T-cell (primary cell): ENCODE results near the gene GJB1. TPM values are rescaled to one million over a fixed set of nuclear protein-coding genes. Genes with fewer than 3 reads are reported as not detected.
"Not testable (repeated sequence)": the region's sequence is repeated elsewhere in the genome, so short reads cannot be mapped to it uniquely, and the experiment has no call there.

ENCODE experiments used
- ATAC-seq, 4 experiments: fragments of 200-7000 bp in 3 of 4; fragments of 150-1000 bp in 1 of 4; cut with Tn5 transposase; replicated peaks in 1 of 4; 1 replicate in 3 of 4; 2 replicates in 1 of 4; pipeline ENCODE4 v1.10.0; 2021; ENCODE audit warnings: moderate library complexity in 3 of 4, mild to moderate bottlenecking in 2 of 4, moderate number of reproducible peaks in 1 of 4
- CTCF ChIA-PET, 2 donors: fragments of 300-600 bp; sonication (Branson Sonifier 250); formaldehyde crosslinking; loops; one replicate each; lab custom pipeline; 2022; ENCODE audit warnings: antibody characterized with exemption in 2 of 2; lab: Charles Lee
- POLR2A ChIA-PET, 2 donors: fragments of 300-600 bp; sonication (Branson Sonifier 250); formaldehyde crosslinking; loops; one replicate each; lab custom pipeline; 2022; ENCODE audit warnings: antibody characterized with exemption in 2 of 2; lab: Charles Lee
- DNase-seq, 35 experiments: peaks; one replicate each; pipeline versions ENCODE4 v3.0.0 to v3.0.0-alpha.2; 2013 to 2023
- H3K27ac ChIP-seq: one replicate; pipeline ENCODE4 v1.5.1; 2013; ENCODE audit warnings: low read length
- H3K27me3 ChIP-seq, 2 experiments: replicated peaks in 1 of 2; 1 replicate in 1 of 2; 2 replicates in 1 of 2; pipeline versions ENCODE4 v1.6.1 to v1.7.0; 2013; ENCODE audit warnings: low read length in 1 of 2, mixed read lengths in 1 of 2; ENCODE audit not compliant: control insufficient read depth in 2 of 2, insufficient read depth in 2 of 2; ENCODE audit errors: extremely low read depth in 1 of 2
- H3K36me3 ChIP-seq, 2 donors: 1 replicate in 1 of 2; 2 replicates in 1 of 2; pipeline versions ENCODE4 v1.6.1 to v1.7.0; 2013; ENCODE audit warnings: low read length in 1 of 2; ENCODE audit not compliant: control insufficient read depth in 2 of 2, insufficient read depth in 1 of 2; ENCODE audit errors: extremely low read depth in 1 of 2
- H3K4me1 ChIP-seq, 2 experiments: 1 replicate in 1 of 2; 2 replicates in 1 of 2; pipeline versions ENCODE4 v1.6.1 to v1.7.0; 2013; ENCODE audit warnings: low read length in 2 of 2, mixed read lengths in 1 of 2; ENCODE audit not compliant: insufficient read depth in 2 of 2, control insufficient read depth in 1 of 2; ENCODE audit errors: extremely low read depth in 1 of 2
- H3K4me3 ChIP-seq, 2 donors: 1 replicate in 1 of 2; 2 replicates in 1 of 2; pipeline versions ENCODE4 v1.5.1 to v1.7.0; 2013; ENCODE audit warnings: mild to moderate bottlenecking in 2 of 2, low read length in 1 of 2, moderate library complexity in 1 of 2; ENCODE audit not compliant: control insufficient read depth in 1 of 2; ENCODE audit errors: extremely low read depth in 1 of 2
- H3K9me3 ChIP-seq: 2 replicates; pipeline ENCODE4 v1.7.0; 2013
- H3K27ac Mint-ChIP-seq, 2 donors: one replicate each; pipeline ENCODE4 v1.8.0; 2020 to 2021; ENCODE audit warnings: mild to moderate bottlenecking in 2 of 2, mixed read lengths in 2 of 2
- H3K27me3 Mint-ChIP-seq, 2 donors: one replicate each; pipeline ENCODE4 v1.8.0; 2021 to 2022; ENCODE audit warnings: mixed read lengths in 2 of 2
- H3K36me3 Mint-ChIP-seq: one replicate; pipeline ENCODE4 v1.8.0; 2021; ENCODE audit warnings: mixed read lengths
- H3K4me1 Mint-ChIP-seq, 3 donors: one replicate each; pipeline ENCODE4 v1.8.0; 2020 to 2022; ENCODE audit warnings: mixed read lengths in 3 of 3, mild to moderate bottlenecking in 1 of 3
- H3K4me3 Mint-ChIP-seq, 3 donors: one replicate each; pipeline ENCODE4 v1.8.0; 2020 to 2022; ENCODE audit warnings: mild to moderate bottlenecking in 3 of 3, mixed read lengths in 3 of 3, moderate library complexity in 3 of 3
- H3K9me3 Mint-ChIP-seq, 3 donors: one replicate each; pipeline ENCODE4 v1.8.0; 2020 to 2022; ENCODE audit warnings: mixed read lengths in 3 of 3
- WGBS: methylation state at CpG from one replicate; pipeline ENCODE4 v1.1.5; 2013; ENCODE audit warnings: missing lambda C conversion rate; ENCODE audit not compliant: insufficient coverage; 5-methylcytosine and 5-hydroxymethylcytosine counted together
- total RNA-seq, 35 experiments: library from RNA in 6 of 35; stranded (reverse) in 6 of 35; fragments of 120-200 nt in 1 of 35; gene quantifications; one replicate each; pipeline versions ENCODE4 v1.2.1 to v1.2.4 and lab custom pipeline; 2013 to 2026

The GJB1 gene
- total RNA-seq, 5 donors from 2014 or later (not counting 1 experiment from before 2014, with no cell fraction given), result 0.23 TPM; not detected in 3

- peaks cover 0 to 26% (median 14%) of the 10 kb centered on the region in 3 donors for H3K4me1 Mint-ChIP-seq
- H3K9me3 ChIP-seq, DNase-seq, H3K9me3 Mint-ChIP-seq, H3K27me3 ChIP-seq, ATAC-seq, POLR2A ChIA-PET, H3K36me3 ChIP-seq, H3K27ac ChIP-seq, H3K27me3 Mint-ChIP-seq: not testable (repeated sequence)
- no CpG with 5 or more reads among the region's 9 CpGs for WGBS
- H3K36me3 Mint-ChIP-seq, result peaks cover 10% of the 10 kb centered on the region
- peak overlapping the region; percentile 46 to 66 for H3K27ac Mint-ChIP-seq
- CTCF ChIA-PET, result interaction anchor here (0.7 to 2.4 kb wide), 4 partner anchors 17 to 210 kb away, joined by 3 to 11 read pairs (median 6); no protein-coding TSS in a partner anchor
- peak overlapping the region in 2 of 3 donors; percentile 31 to 88 for H3K4me3 Mint-ChIP-seq
- H3K4me1 ChIP-seq, result peaks cover 2 to 19% of the 10 kb centered on the region in 2 experiments
- peak overlapping the region in 1 of 2 donors; percentile 11 for H3K4me3 ChIP-seq
Measured at GRCh38 chrX:71180579-71181265, 42.3 kb upstream of the GJB1 start.

DNA sequence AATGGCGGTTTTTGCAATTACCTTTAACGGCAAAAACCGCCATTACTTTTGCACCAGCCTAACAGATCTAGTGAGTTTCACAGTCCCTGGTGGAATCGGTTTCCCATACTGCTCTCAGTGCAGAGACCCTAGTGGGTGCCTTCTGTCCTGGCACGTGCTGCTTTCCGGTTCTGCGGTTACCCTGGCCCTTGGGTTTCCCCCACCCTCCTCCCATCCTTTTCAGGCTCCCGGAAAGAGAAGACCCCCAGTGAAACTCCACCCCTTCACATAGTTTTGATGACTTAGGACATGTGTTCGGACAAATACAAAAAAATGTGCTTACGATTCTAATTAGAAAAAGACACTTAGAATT lies 41.5 kb upstream of the GJB1 start:
- Histone ChIP-seq H3K36me3 (peaks cover 0 to 5% of the 10 kb centered on the region in 2 donors), H3K4me1 (peaks cover 2 to 19% of the 10 kb centered on the region in 2 experiments), H3K27ac (peak overlapping the region; percentile 88), H3K9me3 (no peaks in the 10 kb centered on the region), H3K27me3 (no peaks in the 10 kb centered on the region), H3K4me3 (peak overlapping the region; percentile 42 to 67)
- CTCF ChIA-PET, result interaction anchor here (0.7 to 2.0 kb wide), 9 partner anchors 17 to 1048 kb away, joined by 3 to 6 read pairs (median 4); partner anchors contain the start of genes FOXO4 (in 1 of the 2), IGBP1 (in 1 of the 2), IL2RG (in 1 of the 2) and MED12 (in 1 of the 2)
- 2% methylated on average over 7 of the region's 10 CpGs for WGBS
- Mint-ChIP-seq H3K4me1 (peaks cover 2 to 26% (median 14%) of the 10 kb centered on the region in 3 donors), H3K9me3 (no peaks in the 10 kb centered on the region), H3K4me3 (peak overlapping the region; percentile 88 to 92 (median 89)), H3K27me3 (peaks cover 0 to 6% of the 10 kb centered on the region in 2 donors), H3K27ac (peak overlapping the region; percentile 98 to 99), H3K36me3 (peaks cover 10% of the 10 kb centered on the region)
- peak in 32 of 35 experiments; percentile 11 to 72 (median 25) for DNase-seq
- ATAC-seq, result peak; percentile 18 to 62 (median 30)
- POLR2A ChIA-PET, result interaction anchor here (0.5 to 1.6 kb wide), 5 partner anchors 63 to 215 kb away, joined by 3 to 10 read pairs (median 5); partner anchors contain the start of genes MED12 (in 1 of the 2) and NONO (in 1 of the 2)

- peak; percentile 91 to 94 (median 94) for ATAC-seq
- WGBS, result 0% methylated on average over 4 of the region's 42 CpGs
- ChIA-PET CTCF (interaction anchor here (0.5 to 2.0 kb wide), 13 partner anchors 9 to 1049 kb away, joined by 3 to 6 read pairs (median 4); partner anchors contain the start of genes FOXO4 (in 1 of the 2), IGBP1 (in 1 of the 2), IL2RG (in 1 of the 2) and MED12 (in 1 of the 2)), POLR2A (interaction anchor here (0.5 to 1.6 kb wide), 8 partner anchors 14 to 215 kb away, joined by 3 to 10 read pairs (median 4); partner anchors contain the start of genes MED12 (in 1 of the 2), NONO (in 1 of the 2) and TAF1 (in 1 of the 2))
- Mint-ChIP-seq H3K27me3 (peaks cover 0 to 10% of the 10 kb centered on the region in 2 donors), H3K9me3 (no peaks in the 10 kb centered on the region), H3K4me1 (peaks cover 6 to 29% (median 16%) of the 10 kb centered on the region in 3 donors), H3K27ac (peak overlapping the region; percentile 98 to 99), H3K4me3 (peak overlapping the region; percentile 88 to 92 (median 89)), H3K36me3 (peaks cover 9% of the 10 kb centered on the region)
- Histone ChIP-seq H3K9me3 (no peaks in the 10 kb centered on the region), H3K4me1 (peaks cover 2 to 19% of the 10 kb centered on the region in 2 experiments), H3K27me3 (no peaks in the 10 kb centered on the region), H3K27ac (peak overlapping the region; percentile 88), H3K4me3 (peak overlapping the region; percentile 67 to 71), H3K36me3 (peaks cover 0 to 5% of the 10 kb centered on the region in 2 donors)
- DNase-seq, result peak; percentile 49 to 90 (median 77)
Measured at GRCh38 chrX:71181910-71182799, 40.9 kb upstream of the GJB1 start.

DNA sequence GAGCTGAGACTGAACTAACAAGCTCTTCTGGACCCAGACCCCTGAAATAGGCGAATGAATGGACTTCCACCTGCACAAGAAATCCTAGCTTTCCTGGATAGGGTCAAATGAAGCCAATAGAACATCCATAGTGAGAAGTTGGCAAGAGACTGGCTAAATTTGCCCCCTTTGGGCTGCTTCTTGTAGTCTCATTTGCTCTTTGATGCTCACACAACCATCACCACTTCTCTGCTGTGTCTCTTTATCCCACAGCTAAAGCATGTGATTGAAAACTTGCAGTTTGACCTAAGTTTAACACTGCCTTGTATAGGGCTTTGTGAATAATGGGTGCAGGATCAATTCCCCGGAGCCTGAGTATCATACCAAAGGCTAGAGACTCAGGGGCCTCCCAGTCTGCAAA lies 40.2 kb upstream of the GJB1 start:
- ATAC-seq (no peak), DNase-seq (peak in 1 of 35 experiments; percentile 9)
- Mint-ChIP-seq H3K9me3 (no peaks in the 10 kb centered on the region), H3K27ac (peak overlapping the region; percentile 98 to 99), H3K27me3 (peaks cover 0 to 8% of the 10 kb centered on the region in 2 donors), H3K4me3 (peak overlapping the region; percentile 88 to 92 (median 89)), H3K4me1 (peaks cover 6 to 29% (median 16%) of the 10 kb centered on the region in 3 donors), H3K36me3 (peaks cover 4% of the 10 kb centered on the region)
- no CpG with 5 or more reads among the region's 2 CpGs for WGBS
- peaks cover 0 to 3% of the 10 kb centered on the region in 2 donors for H3K36me3 ChIP-seq
- POLR2A ChIA-PET, result interaction anchor here in 1 of 2 donors (1.0 to 1.6 kb wide), 5 partner anchors 13 to 183 kb away, joined by 3 to 5 read pairs (median 4); partner anchors contain the start of genes MED12 and TAF1
- H3K4me1 ChIP-seq, result peaks cover 2 to 19% of the 10 kb centered on the region in 2 experiments
- no peaks in the 10 kb centered on the region for H3K9me3 ChIP-seq
- CTCF ChIA-PET, result interaction anchor here in 1 of 2 donors (0.5 to 2.0 kb wide), 9 partner anchors 10 to 1050 kb away, joined by 3 to 6 read pairs (median 4); partner anchors contain the start of genes IGBP1, MED12, NONO and TAF1
- no peaks in the 10 kb centered on the region for H3K27me3 ChIP-seq
- H3K27ac ChIP-seq, result peak overlapping the region; percentile 88
- H3K4me3 ChIP-seq, result peak overlapping the region; percentile 67 to 71

- 100% methylated on average over 2 of the region's 6 CpGs for WGBS
- DNase-seq (no peak), ATAC-seq (no peak)
- H3K4me1 ChIP-seq, result peaks cover 2 to 19% of the 10 kb centered on the region in 2 experiments
- H3K36me3 Mint-ChIP-seq, result peaks cover 4% of the 10 kb centered on the region
- H3K27me3 ChIP-seq, result no peaks in the 10 kb centered on the region
- H3K36me3 ChIP-seq, result peaks cover 0 to 2% of the 10 kb centered on the region in 2 donors
- H3K4me1 Mint-ChIP-seq, result peaks cover 6 to 29% (median 16%) of the 10 kb centered on the region in 3 donors
- no peaks in the 10 kb centered on the region for H3K9me3 Mint-ChIP-seq
- H3K4me3 Mint-ChIP-seq, result no peak overlapping the region
- peak overlapping the region; percentile 88 for H3K27ac ChIP-seq
- H3K27ac Mint-ChIP-seq, result peak overlapping the region in 1 of 2 donors; percentile 99
- no peaks in the 10 kb centered on the region for H3K9me3 ChIP-seq
- CTCF ChIA-PET, result no interaction called here
- peaks cover 0 to 4% of the 10 kb centered on the region in 2 donors for H3K27me3 Mint-ChIP-seq
- H3K4me3 ChIP-seq, result no peak overlapping the region
- POLR2A ChIA-PET, result no interaction called here
Measured at GRCh38 chrX:71183341-71183740, 39.7 kb upstream of the GJB1 start.
